HPDE6-E6E7 (cell line): ENCODE results near the gene DUS2.
"Not testable (repeated sequence)": the region's sequence is repeated elsewhere in the genome, so short reads cannot be mapped to it uniquely, and the experiment has no call there.

Experiments used
- DNase-seq: peaks from one replicate; pipeline ENCODE4 v3.0.0; 2011; ENCODE audit warnings: missing footprints; ENCODE audit errors: extremely low spot score

Gene DUS2

DNA sequence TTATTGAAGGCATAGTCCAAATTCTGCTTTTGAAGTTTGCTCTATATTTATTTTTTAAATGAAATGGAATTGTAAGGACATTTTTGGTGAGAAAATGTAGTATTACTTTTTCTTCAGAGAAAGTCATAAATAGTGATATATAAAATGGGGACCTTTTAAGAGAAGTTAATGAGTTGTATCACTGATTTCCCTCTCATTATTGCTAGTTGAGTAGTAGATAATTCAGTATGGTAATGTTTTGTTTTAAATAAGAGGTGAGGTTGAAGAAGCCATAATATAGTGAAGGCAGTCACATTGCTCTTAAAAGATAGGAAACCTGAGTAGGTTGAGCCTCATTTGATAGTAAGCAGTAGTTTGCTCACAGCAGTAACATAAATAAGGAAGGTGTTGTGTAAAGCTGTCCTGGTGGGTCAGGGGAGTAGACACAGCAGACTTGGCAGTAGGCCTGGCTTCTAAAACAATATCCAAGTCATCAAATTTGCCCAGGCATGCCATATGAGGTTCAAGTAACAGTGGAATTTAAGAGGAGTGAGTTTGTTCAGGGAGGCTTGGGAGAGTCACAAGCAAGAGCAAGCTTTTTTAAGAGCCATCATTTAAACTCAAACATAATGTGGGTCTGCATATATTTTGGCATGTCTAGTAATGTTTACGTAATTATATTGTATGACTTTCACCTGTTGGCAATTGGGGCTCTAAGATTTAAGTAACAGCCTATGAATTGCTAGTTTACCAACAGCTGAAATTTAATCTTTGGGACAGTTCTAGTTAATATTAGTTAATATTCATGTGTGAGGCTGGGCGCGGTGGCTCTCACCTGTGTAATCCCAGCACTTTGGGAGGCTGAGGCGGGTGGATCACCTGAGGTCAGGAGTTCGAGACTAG is 68.5 kb downstream of the DUS2 start:
- peak; percentile 69 for DNase-seq

DNA sequence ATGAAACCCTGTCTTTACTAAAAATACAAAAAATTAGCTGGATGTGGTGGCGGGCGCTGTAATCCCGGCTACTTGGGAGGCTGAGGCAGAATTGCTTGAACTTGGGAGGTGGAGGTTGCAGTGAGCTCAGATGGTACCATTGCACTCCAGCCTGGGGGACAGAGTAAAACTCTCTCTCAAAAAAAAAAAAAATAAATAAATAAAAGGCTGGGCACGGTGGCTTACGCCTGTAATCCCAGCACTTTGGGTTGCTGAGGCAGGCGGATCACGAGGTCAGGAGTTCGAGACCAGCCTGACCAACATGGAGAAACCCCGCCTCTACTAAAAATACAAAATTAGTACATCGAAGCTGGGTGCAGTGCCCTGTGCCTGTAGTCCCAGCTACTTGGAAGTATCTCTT is 69.2 kb downstream of the DUS2 start:
- not testable (repeated sequence) for DNase-seq

GRCh38 chr16:68093816-68094613 is 70.9 kb downstream of the DUS2 start:
- no peak for DNase-seq

DNA sequence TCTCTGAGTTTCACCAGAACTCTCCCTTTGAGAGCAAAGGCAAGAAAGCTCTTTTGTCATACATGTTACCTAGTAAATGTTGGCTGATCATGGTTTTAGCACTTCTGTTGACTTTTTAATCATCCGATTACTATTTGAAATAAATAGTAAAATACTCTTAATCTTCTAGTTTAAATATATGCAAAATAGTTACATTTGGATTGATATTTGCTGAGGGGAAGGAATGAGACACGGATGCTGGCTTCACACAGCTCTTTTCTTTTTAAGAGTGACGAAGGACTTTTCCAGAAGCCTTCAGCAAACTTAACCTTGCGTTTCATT is 71.5 kb downstream of the DUS2 start:
- DNase-seq, result no peak

DNA sequence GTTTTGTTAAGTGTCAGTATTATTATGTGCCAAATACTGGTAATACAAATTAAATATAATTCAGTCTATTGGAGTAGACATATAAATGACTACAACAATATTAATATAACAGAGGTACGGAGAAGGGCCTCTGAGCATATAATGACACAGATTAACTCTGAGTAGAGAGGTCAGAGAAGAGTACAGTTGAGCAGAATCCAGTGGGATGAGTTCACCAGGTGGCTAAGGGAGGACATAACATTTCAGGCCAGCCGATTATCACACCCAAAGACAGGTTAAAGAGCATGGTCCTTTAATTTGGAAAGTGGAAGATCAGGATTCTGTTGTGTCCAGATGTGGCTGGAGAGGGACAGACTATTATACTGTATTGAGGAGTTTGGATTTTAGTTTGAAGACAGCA is 73.4 kb downstream of the DUS2 start:
- no peak for DNase-seq

DNA sequence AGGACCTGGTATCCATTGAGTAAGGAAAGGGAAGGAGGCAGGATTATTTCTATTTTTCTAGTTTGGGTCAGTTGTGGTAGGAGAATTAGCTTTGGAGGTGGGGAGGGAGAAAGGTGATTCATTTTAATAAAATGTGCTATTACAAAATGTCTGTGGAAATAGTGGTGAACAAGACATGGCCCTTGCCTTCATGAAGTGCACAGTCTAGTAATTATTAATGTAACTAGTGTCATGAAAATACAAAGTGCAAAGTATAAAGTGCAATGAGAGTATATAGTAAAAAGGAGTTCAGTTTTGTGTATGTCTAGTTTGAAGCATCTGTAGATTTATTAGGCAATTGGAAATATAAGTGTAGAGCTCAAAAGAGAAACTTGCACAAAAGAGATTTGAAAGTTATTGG is 74.0 kb downstream of the DUS2 start:
- no peak for DNase-seq

- DNase-seq, result no peak
Observed at GRCh38 chr16:68097895-68098294, 74.8 kb downstream of the DUS2 start.

DNA sequence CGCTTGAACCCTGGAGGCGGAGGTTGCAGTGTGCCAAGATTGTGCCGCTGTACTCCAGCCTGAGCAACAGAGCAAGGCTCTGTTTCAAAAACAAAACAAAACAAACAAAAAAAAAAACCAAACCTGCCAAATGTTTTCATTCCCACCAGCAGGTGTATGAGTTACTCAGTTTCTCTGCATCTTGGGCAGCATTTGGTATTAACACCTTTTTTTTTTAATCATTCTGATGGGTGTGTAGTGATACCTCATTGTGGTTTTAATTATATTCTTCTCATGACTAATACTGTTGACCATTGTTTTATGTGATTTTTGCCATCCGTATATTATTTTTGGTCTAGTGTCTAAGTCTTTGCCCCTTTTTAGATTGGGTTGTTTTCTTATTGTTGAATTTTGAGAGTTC is 77.4 kb downstream of the DUS2 start:
- DNase-seq, result no peak

DNA sequence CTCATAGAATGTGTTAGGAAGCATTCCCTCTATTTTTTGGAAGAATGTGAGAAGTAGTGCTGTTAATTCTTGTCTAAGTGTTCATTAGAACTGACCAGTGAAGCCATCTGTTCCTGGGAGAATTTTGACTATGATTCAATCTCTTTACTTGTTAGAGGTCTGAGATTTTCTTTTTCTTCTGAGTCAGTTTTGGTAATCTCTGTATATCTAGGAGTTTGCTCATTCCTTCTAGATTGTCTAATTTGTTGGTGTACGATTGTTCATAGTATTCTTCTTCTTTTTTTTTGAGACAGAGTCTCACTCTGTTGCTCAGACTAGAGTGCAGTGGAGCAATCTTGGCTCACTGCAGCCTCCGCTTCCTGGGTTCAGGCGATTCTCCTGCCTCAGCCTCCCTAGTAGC is 82.5 kb downstream of the DUS2 start:
- no peak for DNase-seq

GRCh38 chr16:68107230-68107928 is 84.3 kb downstream of the DUS2 start:
- DNase-seq, result not testable (repeated sequence)

GRCh38 chr16:68109156-68109555 is 86.1 kb downstream of the DUS2 start:
- not testable (repeated sequence) for DNase-seq

DNA sequence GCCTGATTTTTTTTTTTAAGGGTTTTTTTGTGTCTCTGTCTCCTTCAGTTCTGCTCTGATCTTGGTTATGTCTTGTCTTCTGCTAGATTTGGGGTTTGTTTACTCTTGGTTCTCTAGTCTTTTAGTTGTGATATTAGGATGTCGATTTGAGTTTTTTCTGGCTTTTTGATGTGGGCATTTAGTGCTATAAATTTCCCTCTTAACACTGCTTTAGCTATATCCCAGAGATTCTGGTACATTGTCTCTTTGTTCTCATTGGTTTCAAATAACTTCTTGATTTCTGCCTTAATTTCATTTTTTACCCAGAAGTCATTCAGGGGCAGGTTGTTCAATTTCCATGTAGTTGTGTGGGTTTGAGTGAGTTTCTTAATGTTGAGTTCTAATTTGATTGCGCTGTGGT is 87.5 kb downstream of the DUS2 start:
- not testable (repeated sequence) for DNase-seq

GRCh38 chr16:68111379-68111778 is 88.3 kb downstream of the DUS2 start:
- no peak for DNase-seq

DNA sequence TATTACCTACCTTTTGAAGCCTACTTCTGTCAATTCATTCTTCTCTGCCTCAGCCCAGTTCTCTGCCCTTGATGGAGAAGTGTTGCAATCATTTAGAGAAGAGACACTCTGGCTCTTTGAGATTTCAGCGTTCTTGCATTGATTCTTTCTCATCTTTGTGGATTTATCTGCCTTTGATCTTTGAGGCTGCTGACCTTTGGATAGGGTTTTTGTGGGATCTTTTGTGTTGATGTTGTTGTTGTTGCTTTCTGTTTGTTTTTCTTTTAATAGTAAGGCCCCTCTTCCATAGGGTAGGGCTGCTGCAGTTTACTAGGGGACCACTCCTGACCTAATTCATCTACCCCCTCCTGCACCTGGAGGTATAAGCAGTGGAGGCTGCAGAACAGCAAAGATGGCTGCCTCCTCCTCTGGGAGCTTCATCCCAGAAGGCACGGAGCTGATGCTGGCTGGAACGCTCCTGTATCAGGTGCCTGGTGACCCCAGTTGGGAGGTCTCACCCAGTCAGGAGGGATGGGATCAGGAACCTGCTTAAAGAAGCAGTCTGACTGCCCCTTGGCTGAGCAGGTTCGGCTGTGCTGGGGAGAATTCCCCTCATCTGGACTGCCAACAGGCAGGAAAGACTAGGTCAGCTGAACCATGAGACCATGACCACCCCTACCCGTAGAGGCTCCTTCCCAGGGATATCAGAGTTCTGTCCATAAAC is 90.1 kb downstream of the DUS2 start:
- DNase-seq, result no peak

- DNase-seq, result no peak
Observed at GRCh38 chr16:68113765-68114240, 90.7 kb downstream of the DUS2 start.

- not testable (repeated sequence) for DNase-seq
Observed at GRCh38 chr16:68114939-68115338, 91.9 kb downstream of the DUS2 start.

DNA sequence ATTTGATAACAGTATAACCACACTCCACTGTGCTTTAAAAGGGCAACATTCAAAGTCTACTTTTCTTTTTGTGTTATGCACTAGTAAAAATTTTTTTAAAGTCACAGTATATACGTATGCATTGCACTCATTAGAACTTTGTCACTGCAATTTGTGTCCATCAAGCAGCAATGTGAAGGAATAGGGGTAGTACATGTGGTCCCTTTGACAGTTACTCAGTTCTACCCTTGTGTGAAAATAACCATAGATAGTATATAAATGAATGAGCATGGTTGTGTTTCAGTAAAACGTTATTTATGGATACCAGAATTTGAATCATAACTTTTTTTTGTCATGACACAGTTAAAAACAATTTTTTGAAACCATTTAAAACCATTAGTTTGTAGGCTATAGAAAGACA is 92.8 kb downstream of the DUS2 start:
- DNase-seq, result no peak

DNA sequence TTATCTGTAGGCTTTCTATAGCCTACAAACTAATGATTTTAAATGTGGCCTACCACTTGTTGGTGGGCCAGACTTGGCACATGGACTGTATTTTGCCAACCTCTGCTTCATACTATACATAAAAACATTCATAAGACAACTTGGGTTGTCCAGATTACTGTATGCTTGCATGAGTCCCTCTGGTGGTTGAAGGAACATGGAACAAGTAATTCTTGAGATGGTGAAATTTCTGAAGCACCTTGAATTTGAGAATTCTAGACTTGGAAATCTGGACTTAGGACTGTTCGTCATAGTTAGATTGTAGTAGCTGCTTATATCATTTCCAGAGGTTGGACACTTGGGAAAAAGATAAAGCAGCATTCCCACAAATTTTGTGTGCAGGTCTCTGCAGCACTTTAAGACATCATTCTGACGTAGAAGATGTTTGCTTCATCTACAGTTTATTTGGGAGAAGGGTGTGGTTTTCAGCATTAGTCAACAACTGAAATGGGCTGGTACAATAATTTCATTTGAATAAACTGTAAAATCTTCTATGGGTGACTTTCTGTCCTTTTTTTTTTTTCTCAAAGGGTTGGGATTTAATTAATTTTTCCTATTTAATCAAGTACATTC is 93.3 kb downstream of the DUS2 start:
- DNase-seq, result peak; percentile 42

DNA sequence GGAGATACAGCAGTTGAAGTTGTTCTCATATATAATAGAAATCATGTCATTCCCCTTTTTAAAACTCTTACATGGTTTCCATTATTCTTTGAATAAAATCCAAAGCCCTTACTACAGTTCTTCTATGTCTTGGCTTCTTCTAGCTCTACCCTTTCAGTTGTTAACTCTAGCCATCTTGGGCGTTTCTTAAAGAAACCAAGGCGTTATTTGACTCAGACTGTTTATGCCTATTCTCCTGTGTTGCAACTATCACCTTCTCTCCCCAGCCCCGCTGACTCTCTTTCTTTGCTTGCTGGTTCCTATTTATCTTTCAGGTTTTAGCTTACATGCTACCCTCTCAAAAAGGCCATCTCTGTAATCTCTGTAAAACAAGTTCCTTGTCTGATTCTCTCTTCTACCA is 94.8 kb downstream of the DUS2 start:
- DNase-seq, result no peak

DNA sequence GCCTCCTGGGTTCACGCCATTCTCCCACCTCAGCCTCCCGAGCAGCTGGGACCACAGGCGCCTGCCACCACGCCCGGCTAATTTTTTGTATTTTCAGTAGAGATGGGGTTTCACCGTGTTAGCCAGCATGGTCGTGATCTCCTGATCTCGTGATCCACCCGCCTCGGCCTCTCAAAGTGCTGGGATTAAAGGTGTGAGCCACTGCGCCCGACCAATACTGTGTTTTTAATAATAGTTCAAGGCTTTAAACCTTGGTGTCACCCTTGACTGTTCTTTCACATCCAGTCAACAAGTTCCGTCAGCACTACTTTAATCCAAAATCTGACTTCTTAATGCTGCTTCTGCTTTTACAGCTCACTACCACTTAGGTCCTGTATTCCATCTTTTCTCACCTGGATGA is 95.9 kb downstream of the DUS2 start:
- not testable (repeated sequence) for DNase-seq

DNA sequence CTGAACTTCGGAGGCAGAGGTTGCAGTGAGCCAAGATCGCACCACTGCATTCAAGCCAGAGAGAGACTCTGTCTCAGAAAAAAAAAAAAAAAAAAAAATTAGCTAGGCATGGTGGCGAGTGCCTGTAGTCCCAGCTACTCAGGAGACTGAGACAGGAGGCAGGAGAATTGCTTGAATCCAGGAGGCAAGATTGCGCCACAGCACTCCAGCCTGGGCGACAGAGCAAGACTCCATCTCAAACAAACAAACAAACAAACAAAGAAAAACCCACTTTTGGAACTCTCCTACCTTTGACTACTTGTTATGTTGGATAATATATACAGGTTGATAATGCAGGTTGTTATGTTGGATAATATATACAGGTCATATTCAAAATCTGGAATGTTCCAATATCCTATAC is 97.4 kb downstream of the DUS2 start:
- DNase-seq, result not testable (repeated sequence)
